ENCODE results near the gene ICAM3.
A peak's percentile ranks its signal among the peaks of the same experiment; 100 is the strongest.

The ICAM3 gene

DNA sequence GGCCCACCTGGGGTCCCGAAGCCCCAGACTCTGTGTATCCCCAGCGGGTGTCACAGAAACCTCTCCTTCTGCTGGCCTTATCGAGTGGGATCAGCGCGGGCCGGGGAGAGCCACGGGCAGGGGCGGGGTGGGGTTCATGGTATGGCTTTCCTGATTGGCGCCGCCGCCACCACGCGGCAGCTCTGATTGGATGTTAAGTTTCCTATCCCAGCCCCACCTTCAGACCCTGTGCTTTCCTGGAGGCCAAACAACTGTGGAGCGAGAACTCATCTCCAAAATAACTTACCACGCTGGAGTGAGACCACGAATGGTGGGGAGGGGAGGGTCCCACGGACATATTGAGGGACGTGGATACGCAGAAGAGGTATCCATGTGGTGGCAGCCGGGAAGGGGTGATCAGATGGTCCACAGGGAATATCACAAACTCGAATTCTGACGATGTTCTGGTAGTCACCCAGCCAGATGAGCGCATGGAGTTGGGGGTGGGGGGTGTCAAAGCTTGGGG lies 50.7 kb downstream of the ICAM3 start:
- Mint-ChIP-seq H3K27ac (peak overlapping the region; percentile 8 to 49), H3K27me3 (peaks cover 29 to 62% of the 10 kb centered on the region in 2 donors), H3K4me1 (ENCODE audit: low read depth in 2 of 2) (peaks cover 49 to 56% of the 10 kb centered on the region in 2 donors), H3K9me3 (no peaks in the 10 kb centered on the region), H3K4me3 (peak overlapping the region; percentile 89 to 96), H3K36me3 (ENCODE audit: insufficient read depth) (peaks cover 62% of the 10 kb centered on the region)
- ATAC-seq (replicated peaks): no peak
- no peak for DNase-seq

DNA sequence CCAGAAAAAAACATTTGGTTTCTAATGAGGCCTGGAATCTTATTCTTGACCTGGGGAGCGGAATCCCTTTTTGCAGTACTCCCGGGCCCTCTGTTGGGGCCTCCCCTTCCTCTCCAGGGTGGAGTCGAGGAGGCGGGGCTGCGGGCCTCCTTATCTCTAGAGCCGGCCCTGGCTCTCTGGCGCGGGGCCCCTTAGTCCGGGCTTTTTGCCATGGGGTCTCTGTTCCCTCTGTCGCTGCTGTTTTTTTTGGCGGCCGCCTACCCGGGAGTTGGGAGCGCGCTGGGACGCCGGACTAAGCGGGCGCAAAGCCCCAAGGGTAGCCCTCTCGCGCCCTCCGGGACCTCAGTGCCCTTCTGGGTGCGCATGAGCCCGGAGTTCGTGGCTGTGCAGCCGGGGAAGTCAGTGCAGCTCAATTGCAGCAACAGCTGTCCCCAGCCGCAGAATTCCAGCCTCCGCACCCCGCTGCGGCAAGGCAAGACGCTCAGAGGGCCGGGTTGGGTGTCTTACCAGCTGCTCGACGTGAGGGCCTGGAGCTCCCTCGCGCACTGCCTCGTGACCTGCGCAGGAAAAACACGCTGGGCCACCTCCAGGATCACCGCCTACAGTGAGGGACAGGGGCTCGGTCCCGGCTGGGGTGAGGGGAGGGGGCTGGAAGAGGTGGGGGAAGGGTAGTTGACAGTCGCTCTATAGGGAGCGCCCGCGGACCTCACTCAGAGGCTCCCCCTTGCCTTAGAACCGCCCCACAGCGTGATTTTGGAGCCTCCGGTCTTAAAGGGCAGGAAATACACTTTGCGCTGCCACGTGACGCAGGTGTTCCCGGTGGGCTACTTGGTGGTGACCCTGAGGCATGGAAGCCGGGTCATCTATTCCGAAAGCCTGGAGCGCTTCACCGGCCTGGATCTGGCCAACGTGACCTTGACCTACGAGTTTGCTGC lies 52.4 kb downstream of the ICAM3 start, which contains the start of gene ICAM4:
Gene ICAM4 (plus strand): TSS at position 153 of the 935 bp plus-strand sequence. CDS start 58 bp downstream, at position 211.
- no peak for DNase-seq
- no peak for ATAC-seq (replicated peaks)
- peaks cover 18 to 46% of the 10 kb centered on the region in 2 donors for H3K27me3 Mint-ChIP-seq

DNA sequence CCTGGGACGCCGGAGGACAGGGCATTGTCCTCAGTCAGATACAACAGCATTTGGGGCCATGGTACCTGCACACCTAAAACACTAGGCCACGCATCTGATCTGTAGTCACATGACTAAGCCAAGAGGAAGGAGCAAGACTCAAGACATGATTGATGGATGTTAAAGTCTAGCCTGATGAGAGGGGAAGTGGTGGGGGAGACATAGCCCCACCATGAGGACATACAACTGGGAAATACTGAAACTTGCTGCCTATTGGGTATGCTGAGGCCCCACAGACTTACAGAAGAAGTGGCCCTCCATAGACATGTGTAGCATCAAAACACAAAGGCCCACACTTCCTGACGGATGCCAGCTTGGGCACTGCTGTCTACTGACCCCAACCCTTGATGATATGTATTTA lies 54.0 kb downstream of the ICAM3 start:
- Mint-ChIP-seq H3K9me3 (no peaks in the 10 kb centered on the region), H3K4me1 (ENCODE audit: low read depth in 2 of 2) (peaks cover 22 to 31% of the 10 kb centered on the region in 2 donors), H3K27ac (no peak overlapping the region), H3K4me3 (no peak overlapping the region), H3K27me3 (peaks cover 5 to 29% of the 10 kb centered on the region in 2 donors), H3K36me3 (ENCODE audit: insufficient read depth) (peaks cover 65% of the 10 kb centered on the region)
- no peak for DNase-seq
- no peak for ATAC-seq (replicated peaks)

More for the DNA sequence above, 52.4 kb downstream of the ICAM3 start, which contains the start of gene ICAM4:
- Mint-ChIP-seq H3K4me1 (ENCODE audit: low read depth in 2 of 2) (peaks cover 37 to 44% of the 10 kb centered on the region in 2 donors), H3K36me3 (ENCODE audit: insufficient read depth) (peaks cover 60% of the 10 kb centered on the region), H3K4me3 (peak within 1 kb of the TSS; percentile 31 to 96), H3K9me3 (no peaks in the 10 kb centered on the region), H3K27ac (peak within 1 kb of the TSS in 1 of 2 donors; percentile 32)

DNA sequence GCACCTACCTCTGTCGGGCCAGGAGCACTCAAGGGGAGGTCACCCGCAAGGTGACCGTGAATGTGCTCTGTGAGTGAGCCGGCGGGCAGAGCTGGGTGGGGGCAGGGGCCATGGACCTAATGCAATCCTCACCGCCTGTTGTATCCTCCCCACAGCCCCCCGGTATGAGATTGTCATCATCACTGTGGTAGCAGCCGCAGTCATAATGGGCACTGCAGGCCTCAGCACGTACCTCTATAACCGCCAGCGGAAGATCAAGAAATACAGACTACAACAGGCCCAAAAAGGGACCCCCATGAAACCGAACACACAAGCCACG lies 54.5 kb downstream of the ICAM3 start:
- H3K36me3 Mint-ChIP-seq (ENCODE audit: insufficient read depth): peaks cover 68% of the 10 kb centered on the region
- no peak overlapping the region for H3K27ac Mint-ChIP-seq
- H3K9me3 Mint-ChIP-seq: no peaks in the 10 kb centered on the region
- ATAC-seq (replicated peaks) (no peak), DNase-seq (no peak)
- no peak overlapping the region for H3K4me3 Mint-ChIP-seq
- peaks cover 19 to 29% of the 10 kb centered on the region in 2 donors for H3K4me1 Mint-ChIP-seq (ENCODE audit: low read depth in 2 of 2)
- H3K27me3 Mint-ChIP-seq: peaks cover 0 to 24% of the 10 kb centered on the region in 2 donors

DNA sequence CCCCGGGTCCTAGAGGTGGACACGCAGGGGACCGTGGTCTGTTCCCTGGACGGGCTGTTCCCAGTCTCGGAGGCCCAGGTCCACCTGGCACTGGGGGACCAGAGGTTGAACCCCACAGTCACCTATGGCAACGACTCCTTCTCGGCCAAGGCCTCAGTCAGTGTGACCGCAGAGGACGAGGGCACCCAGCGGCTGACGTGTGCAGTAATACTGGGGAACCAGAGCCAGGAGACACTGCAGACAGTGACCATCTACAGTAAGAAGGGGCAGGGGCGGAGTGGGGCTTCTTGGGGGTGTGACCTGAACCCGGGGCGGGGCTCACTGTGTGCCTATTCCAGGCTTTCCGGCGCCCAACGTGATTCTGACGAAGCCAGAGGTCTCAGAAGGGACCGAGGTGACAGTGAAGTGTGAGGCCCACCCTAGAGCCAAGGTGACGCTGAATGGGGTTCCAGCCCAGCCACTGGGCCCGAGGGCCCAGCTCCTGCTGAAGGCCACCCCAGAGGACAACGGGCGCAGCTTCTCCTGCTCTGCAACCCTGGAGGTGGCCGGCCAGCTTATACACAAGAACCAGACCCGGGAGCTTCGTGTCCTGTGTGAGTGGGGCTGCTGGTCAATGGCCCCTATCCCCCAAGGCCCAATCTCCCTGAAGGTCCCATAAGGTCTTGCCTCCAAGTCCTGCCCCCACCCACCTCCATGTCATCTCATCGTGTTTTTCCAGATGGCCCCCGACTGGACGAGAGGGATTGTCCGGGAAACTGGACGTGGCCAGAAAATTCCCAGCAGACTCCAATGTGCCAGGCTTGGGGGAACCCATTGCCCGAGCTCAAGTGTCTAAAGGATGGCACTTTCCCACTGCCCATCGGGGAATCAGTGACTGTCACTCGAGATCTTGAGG lies 55.1 kb downstream of the ICAM3 start:
- H3K4me3 Mint-ChIP-seq: no peak overlapping the region
- H3K4me1 Mint-ChIP-seq (ENCODE audit: low read depth in 2 of 2): peaks cover 24 to 34% of the 10 kb centered on the region in 2 donors
- H3K27me3 Mint-ChIP-seq: peaks cover 0 to 19% of the 10 kb centered on the region in 2 donors
- peaks cover 72% of the 10 kb centered on the region for H3K36me3 Mint-ChIP-seq (ENCODE audit: insufficient read depth)
- ATAC-seq (replicated peaks) (no peak), DNase-seq (no peak)
- H3K9me3 Mint-ChIP-seq: no peaks in the 10 kb centered on the region
- no peak overlapping the region for H3K27ac Mint-ChIP-seq
